SK-N-SH (cell line): ENCODE results near the gene SVIL. TPM values are rescaled to one million over a fixed set of nuclear protein-coding genes. Genes with fewer than 3 reads are reported as not detected.

Experiments used
- CTCF ChIA-PET: fragments of 300-600, 350-600 bp; formaldehyde crosslinking; extraction: SDS; loops from one replicate; lab custom pipeline; 2021; lab: Yijun Ruan, JAX
- POLR2A ChIA-PET: fragments of 350-600 bp; sonication (Branson Sonifier 250); formaldehyde crosslinking; extraction: SDS; loops from one replicate; lab custom pipeline; 2020; ENCODE audit warnings: antibody characterized with exemption, inconsistent platforms; lab: Yijun Ruan, JAX
- DNase-seq: peaks from one replicate; pipeline ENCODE4 v3.0.0; 2012
- H2AFZ ChIP-seq: fragments of 200-600 bp; sonication (generic); 2 replicates; pipeline ENCODE4 v1.8.1; 2016; ENCODE audit warnings: antibody characterized with exemption, mild to moderate bottlenecking, low read depth
- H3F3A ChIP-seq: fragments of 200-600 bp; sonication (generic); replicated peaks from 2 replicates; pipeline ENCODE3; 2016; ENCODE audit warnings: antibody characterized with exemption, mild to moderate bottlenecking; ENCODE audit not compliant: insufficient read depth
- H3K27ac ChIP-seq, 2 experiments: fragments of 200-500 bp in 1 of 2; fragments of 200-600 bp in 1 of 2; sonication (Bioruptor generic) in 1 of 2; sonication (generic), shearing (Covaris generic) in 1 of 2; 2 replicates each; pipeline versions ENCODE4 v1.5.1 to v1.6.1; 2014 to 2016; ENCODE audit warnings: low read depth in 2 of 2, inconsistent platforms in 1 of 2, low read length in 1 of 2, mild to moderate bottlenecking in 1 of 2, mixed read lengths in 1 of 2
- H3K27me3 ChIP-seq: fragments of 200-600 bp; sonication (generic), shearing (Covaris generic); 2 replicates; pipeline ENCODE4 v1.6.1; 2016; ENCODE audit warnings: mixed run types; ENCODE audit not compliant: insufficient read depth
- H3K36me3 ChIP-seq, 2 experiments: fragments of 200-500 bp in 1 of 2; fragments of 200-600 bp in 1 of 2; sonication (Bioruptor generic) in 1 of 2; sonication (generic) in 1 of 2; replicated peaks in 1 of 2; 2 replicates each; pipeline versions ENCODE3 to v1.5.1; 2014 to 2016; ENCODE audit warnings: low read length in 1 of 2, mild to moderate bottlenecking in 1 of 2; ENCODE audit not compliant: insufficient read depth in 2 of 2, control insufficient read depth in 1 of 2
- H3K4me1 ChIP-seq, 2 experiments: fragments of 200-500 bp in 1 of 2; fragments of 200-600 bp in 1 of 2; sonication (Bioruptor generic) in 1 of 2; sonication (generic), shearing (Covaris generic) in 1 of 2; 2 replicates each; pipeline versions ENCODE4 v1.5.1 to v1.6.1; 2014 to 2016; ENCODE audit warnings: low read depth in 1 of 2, low read length in 1 of 2, mixed run types in 1 of 2; ENCODE audit not compliant: insufficient read depth in 2 of 2, control insufficient read depth in 1 of 2
- H3K4me2 ChIP-seq: fragments of 200-600 bp; sonication (generic), shearing (Covaris generic); 2 replicates; pipeline ENCODE4 v1.6.1; 2017; ENCODE audit warnings: mixed run types
- H3K4me3 ChIP-seq, 2 experiments: fragments of 200-500 bp in 1 of 2; fragments of 200-600 bp in 1 of 2; sonication (Bioruptor generic) in 1 of 2; sonication (generic), shearing (Covaris generic) in 1 of 2; 2 replicates each; pipeline versions ENCODE4 v1.5.1 to v1.8.1; 2014 to 2016; ENCODE audit warnings: low read depth in 2 of 2, inconsistent platforms in 1 of 2, low read length in 1 of 2, mild to moderate bottlenecking in 1 of 2, mixed read lengths in 1 of 2, moderate library complexity in 1 of 2
- H3K79me2 ChIP-seq: fragments of 200-600 bp; sonication (generic); 2 replicates; pipeline ENCODE4 v1.8.1; 2017; ENCODE audit warnings: mild to moderate bottlenecking; ENCODE audit not compliant: insufficient read depth
- H3K9ac ChIP-seq: fragments of 200-600 bp; sonication (generic); 2 replicates; pipeline ENCODE4 v1.6.1; 2017; ENCODE audit warnings: mixed run types
- H3K9me2 ChIP-seq: fragments of 200-600 bp; sonication (generic); 2 replicates; pipeline ENCODE4 v1.6.1; 2017; ENCODE audit warnings: mixed run types
- H3K9me3 ChIP-seq: fragments of 200-600 bp; sonication (generic); 2 replicates; pipeline ENCODE4 v1.6.1; 2017; ENCODE audit warnings: mixed run types, mild to moderate bottlenecking, moderate library complexity
- H4K20me1 ChIP-seq: fragments of 200-600 bp; sonication (generic); 2 replicates; pipeline ENCODE4 v1.6.1; 2017; ENCODE audit warnings: mild to moderate bottlenecking, mixed run types; ENCODE audit not compliant: insufficient read depth
- CHD2 ChIP-seq: fragments of 150-350 bp; IDR thresholded peaks from 2 replicates; pipeline ENCODE4 v1.6.1; 2018; ENCODE audit warnings: low read length; ENCODE audit not compliant: partially characterized antibody
- CTCF ChIP-seq: fragments of 200-600 bp; sonication (generic); IDR thresholded peaks from 2 replicates; pipeline ENCODE4 v1.6.1; 2017; ENCODE audit warnings: antibody characterized with exemption, mild to moderate bottlenecking, moderate library complexity
- EP300 ChIP-seq, 2 experiments: IDR thresholded peaks; 2 replicates each; pipeline versions ENCODE4 v1.4.0 to v1.6.1; 2012; ENCODE audit warnings: borderline replicate concordance in 1 of 2, low read depth in 1 of 2, low read length in 1 of 2
- FOSL2 ChIP-seq: IDR thresholded peaks from 2 replicates; pipeline ENCODE4 v1.4.0; 2012; ENCODE audit warnings: low read depth, mild to moderate bottlenecking, moderate library complexity, borderline replicate concordance
- FOXJ3 ChIP-seq: sonication (generic); formaldehyde crosslinking; IDR thresholded peaks from 2 replicates; pipeline ENCODE4 v1.5.1; 2020; ENCODE audit warnings: mild to moderate bottlenecking, missing genetic modification reagents
- JUND ChIP-seq: IDR thresholded peaks from 2 replicates; pipeline ENCODE4 v1.4.0; 2012
- MXI1 ChIP-seq: IDR thresholded peaks from 2 replicates; pipeline ENCODE4 v1.6.1; 2012; ENCODE audit warnings: mild to moderate bottlenecking, low read depth, low read length, improper control_type of control experiment
- NFIC ChIP-seq: IDR thresholded peaks from 2 replicates; pipeline ENCODE4 v1.4.0; 2012; ENCODE audit warnings: borderline replicate concordance
- RFX5 ChIP-seq: IDR thresholded peaks from 2 replicates; pipeline ENCODE4 v1.6.1; 2012; ENCODE audit warnings: mild to moderate bottlenecking, improper control_type of control experiment, low read length
- TAF1 ChIP-seq: IDR thresholded peaks from 2 replicates; pipeline ENCODE4 v1.6.1; 2012; ENCODE audit warnings: low read depth, mild to moderate bottlenecking, low read length, moderate library complexity, borderline replicate concordance
- TEAD4 ChIP-seq: IDR thresholded peaks from 2 replicates; pipeline ENCODE4 v1.4.0; 2012; ENCODE audit warnings: mild to moderate bottlenecking, borderline replicate concordance; ENCODE audit not compliant: insufficient read depth
- ZBTB33 ChIP-seq: IDR thresholded peaks from 2 replicates; pipeline ENCODE4 v1.4.0; 2012; ENCODE audit warnings: low read depth, borderline replicate concordance
- WGBS: methylation state at CpG from one replicate; pipeline ENCODE4 v1.1.6; 2017; ENCODE audit warnings: low lambda C conversion rate; 5-methylcytosine and 5-hydroxymethylcytosine counted together
- polyA plus RNA-seq, 3 experiments: library from polyadenylated mRNA; depleted of rRNA; stranded (reverse); fragments of >200 nt; gene quantifications; 2 replicates each; pipeline ENCODE4 v1.2.3, GENCODE V29; 2012
- TF ChIP-seq, protein P1 (sequence below): IDR thresholded peaks from 2 replicates; pipeline ENCODE4 v1.4.0; 2012; ENCODE audit warnings: low read depth, borderline replicate concordance

Gene SVIL
- polyA plus RNA-seq, 1 of the 3 experiments (the other 2 are of a cell fraction) = 48.7 TPM

GRCh38 chr10:29621161-29621560, 13.6 kb downstream of the SVIL start (continued):
- TF ChIP-seq ZBTB33 (no peak), RFX5 (no peak), MXI1 (no peak), NFIC (no peak)
- TF ChIP-seq, all 33 proteins: peak for 0

DNA sequence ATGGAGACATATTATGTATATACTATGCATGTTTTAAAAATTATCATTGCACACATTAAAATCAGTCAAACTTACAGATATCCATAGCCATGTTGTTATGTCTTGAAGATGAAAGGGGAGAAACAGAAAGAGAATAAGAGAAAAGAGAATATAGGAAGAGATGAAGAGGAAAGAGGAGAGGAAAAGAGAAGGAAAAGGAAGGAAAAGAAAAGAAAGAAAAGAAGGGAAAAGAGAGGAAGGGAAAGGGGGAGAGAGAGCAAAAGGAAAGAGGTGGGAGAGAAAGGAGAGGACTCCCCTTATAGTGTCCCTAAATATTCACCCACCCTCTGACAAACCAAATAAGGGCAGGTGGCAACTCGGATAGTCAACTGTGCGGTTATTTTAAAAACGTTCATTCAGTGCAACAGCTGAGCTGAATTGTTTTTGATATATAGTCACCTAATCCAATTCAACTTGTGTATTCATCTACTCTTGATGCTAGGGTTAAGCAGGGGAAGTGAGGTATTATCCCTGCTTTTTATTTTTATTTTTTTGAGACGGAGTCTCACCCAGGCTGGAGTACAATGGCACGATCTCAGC, 14.6 kb downstream of the SVIL start:
- peaks cover 82% of the 10 kb centered on the region for H4K20me1 ChIP-seq
- H3K9ac ChIP-seq = no peak overlapping the region
- H3F3A ChIP-seq = no peaks in the 10 kb centered on the region
- no peak for TF ChIP-seq MXI1
- no peak for TF ChIP-seq CHD2
- TF ChIP-seq, protein P1, sequence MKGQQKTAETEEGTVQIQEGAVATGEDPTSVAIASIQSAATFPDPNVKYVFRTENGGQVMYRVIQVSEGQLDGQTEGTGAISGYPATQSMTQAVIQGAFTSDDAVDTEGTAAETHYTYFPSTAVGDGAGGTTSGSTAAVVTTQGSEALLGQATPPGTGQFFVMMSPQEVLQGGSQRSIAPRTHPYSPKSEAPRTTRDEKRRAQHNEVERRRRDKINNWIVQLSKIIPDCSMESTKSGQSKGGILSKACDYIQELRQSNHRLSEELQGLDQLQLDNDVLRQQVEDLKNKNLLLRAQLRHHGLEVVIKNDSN = no peak
- no peak for TF ChIP-seq TEAD4
- TF ChIP-seq EP300 (IDR thresholded peaks at IDR 0.05; ENCODE audit: borderline replicate concordance in 1 of 2, low read depth in 1 of 2, low read length in 1 of 2) = no peak
- TF ChIP-seq JUND = no peak
- no peak for TF ChIP-seq NFIC
- TF ChIP-seq RFX5 = no peak
- TF ChIP-seq CTCF = no peak
- TF ChIP-seq FOXJ3 = no peak
- TF ChIP-seq TAF1 = no peak
- TF ChIP-seq FOSL2 = no peak
- ChIA-PET POLR2A (no interaction called here), CTCF (interaction anchor here (2.7 kb wide), 1 partner anchor 9 kb away, joined by 11 read pairs; no protein-coding TSS in a partner anchor)
- no peak overlapping the region for H3K4me2 ChIP-seq
- H3K36me3 ChIP-seq = peaks cover 0 to 5% of the 10 kb centered on the region in 2 experiments
- H3K27ac ChIP-seq = peak overlapping the region in 1 of 2 experiments; percentile 7; a peak in 1 of 4 replicates
- H2AFZ ChIP-seq = no peak overlapping the region
- H3K4me1 ChIP-seq = peaks cover 17 to 31% of the 10 kb centered on the region in 2 experiments
- H3K79me2 ChIP-seq = peaks cover 83% of the 10 kb centered on the region
- no peak for DNase-seq
- H3K4me3 ChIP-seq = no peak overlapping the region
- no peaks in the 10 kb centered on the region for H3K9me2 ChIP-seq
- 95% methylated on average over 5 of the region's 5 CpGs for WGBS
- no peaks in the 10 kb centered on the region for H3K9me3 ChIP-seq
- no peaks in the 10 kb centered on the region for H3K27me3 ChIP-seq
